Measurements from ENCODE around the gene STIM2.

Gene STIM2

GRCh38 chr4:26952891-26953290 lies 92.2 kb downstream of the STIM2 start:
- DNase-seq = no peak

GRCh38 chr4:26953366-26953765 lies 92.7 kb downstream of the STIM2 start:
- Histone ChIP-seq H3K36me3 (replicated peaks) (no peaks in the 10 kb centered on the region), H3K4me3 (ENCODE audit: low read depth, low read length) (no peak overlapping the region), H3K27ac (no peak overlapping the region), H3K27me3 (replicated peaks) (no peaks in the 10 kb centered on the region)
- TF ChIP-seq, protein P1, sequence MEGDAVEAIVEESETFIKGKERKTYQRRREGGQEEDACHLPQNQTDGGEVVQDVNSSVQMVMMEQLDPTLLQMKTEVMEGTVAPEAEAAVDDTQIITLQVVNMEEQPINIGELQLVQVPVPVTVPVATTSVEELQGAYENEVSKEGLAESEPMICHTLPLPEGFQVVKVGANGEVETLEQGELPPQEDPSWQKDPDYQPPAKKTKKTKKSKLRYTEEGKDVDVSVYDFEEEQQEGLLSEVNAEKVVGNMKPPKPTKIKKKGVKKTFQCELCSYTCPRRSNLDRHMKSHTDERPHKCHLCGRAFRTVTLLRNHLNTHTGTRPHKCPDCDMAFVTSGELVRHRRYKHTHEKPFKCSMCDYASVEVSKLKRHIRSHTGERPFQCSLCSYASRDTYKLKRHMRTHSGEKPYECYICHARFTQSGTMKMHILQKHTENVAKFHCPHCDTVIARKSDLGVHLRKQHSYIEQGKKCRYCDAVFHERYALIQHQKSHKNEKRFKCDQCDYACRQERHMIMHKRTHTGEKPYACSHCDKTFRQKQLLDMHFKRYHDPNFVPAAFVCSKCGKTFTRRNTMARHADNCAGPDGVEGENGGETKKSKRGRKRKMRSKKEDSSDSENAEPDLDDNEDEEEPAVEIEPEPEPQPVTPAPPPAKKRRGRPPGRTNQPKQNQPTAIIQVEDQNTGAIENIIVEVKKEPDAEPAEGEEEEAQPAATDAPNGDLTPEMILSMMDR (IDR thresholded peaks at IDR 0.05; ENCODE audit: low read depth, low read length, missing control alignments) = no peak
- in situ Hi-C loops (cut with HindIII; ENCODE audit: low pct_ligation_motif_present, low sequenced_read_pairs) = no loop called here
- DNase-seq = no peak

More at GRCh38 chr4:26952891-26953290, 92.2 kb downstream of the STIM2 start:
- no peaks in the 10 kb centered on the region for H3K36me3 ChIP-seq (replicated peaks)
- TF ChIP-seq, protein P1 (IDR thresholded peaks at IDR 0.05; ENCODE audit: low read depth, low read length, missing control alignments) = no peak
- no peak overlapping the region for H3K4me3 ChIP-seq (ENCODE audit: low read depth, low read length)
- H3K27ac ChIP-seq = no peak overlapping the region
- no peaks in the 10 kb centered on the region for H3K27me3 ChIP-seq (replicated peaks)
- in situ Hi-C loops (cut with HindIII; ENCODE audit: low pct_ligation_motif_present, low sequenced_read_pairs) = no loop called here

DNA sequence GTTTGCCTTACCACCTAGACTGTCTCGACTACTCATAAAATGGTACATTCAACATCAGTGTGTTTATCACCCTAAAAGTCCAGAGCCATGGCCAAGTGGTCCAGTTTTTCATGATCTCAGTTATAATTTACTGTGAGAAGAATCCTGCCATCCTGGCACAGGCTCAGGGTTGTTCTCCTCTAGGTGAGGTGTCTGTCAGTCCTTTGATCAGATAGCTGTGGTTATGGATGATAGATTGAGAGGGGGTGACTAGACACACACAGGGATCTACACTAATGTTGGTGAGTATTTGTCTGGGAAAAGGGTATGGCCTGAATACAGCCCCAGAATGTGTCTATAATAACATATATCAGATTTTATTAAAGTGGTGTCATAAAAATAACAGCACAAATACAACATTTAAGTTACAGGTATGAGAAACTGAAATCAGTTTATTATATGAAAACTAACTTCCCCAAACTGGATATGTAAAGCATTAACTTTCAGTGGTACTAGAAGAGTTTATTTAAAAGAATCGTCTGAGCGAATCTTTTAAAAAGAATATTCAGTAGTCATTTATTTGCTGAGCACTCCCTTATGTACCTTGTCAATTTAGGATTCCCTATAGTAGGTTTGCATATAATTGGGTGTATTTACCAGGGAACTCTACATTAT lies 93.3 kb downstream of the STIM2 start:
- Histone ChIP-seq H3K4me3 (ENCODE audit: low read depth, low read length) (no peak overlapping the region), H3K27ac (no peak overlapping the region), H3K27me3 (replicated peaks) (no peaks in the 10 kb centered on the region), H3K36me3 (replicated peaks) (no peaks in the 10 kb centered on the region)
- in situ Hi-C loops (cut with HindIII; ENCODE audit: low pct_ligation_motif_present, low sequenced_read_pairs) = no loop called here
- no peak for DNase-seq
- TF ChIP-seq, protein P1 (IDR thresholded peaks at IDR 0.05; ENCODE audit: low read depth, low read length, missing control alignments) = no peak

- DNase-seq = no peak
These were observed 94.6 kb downstream of the STIM2 start for GRCh38 chr4:26955241-26955640.

DNA sequence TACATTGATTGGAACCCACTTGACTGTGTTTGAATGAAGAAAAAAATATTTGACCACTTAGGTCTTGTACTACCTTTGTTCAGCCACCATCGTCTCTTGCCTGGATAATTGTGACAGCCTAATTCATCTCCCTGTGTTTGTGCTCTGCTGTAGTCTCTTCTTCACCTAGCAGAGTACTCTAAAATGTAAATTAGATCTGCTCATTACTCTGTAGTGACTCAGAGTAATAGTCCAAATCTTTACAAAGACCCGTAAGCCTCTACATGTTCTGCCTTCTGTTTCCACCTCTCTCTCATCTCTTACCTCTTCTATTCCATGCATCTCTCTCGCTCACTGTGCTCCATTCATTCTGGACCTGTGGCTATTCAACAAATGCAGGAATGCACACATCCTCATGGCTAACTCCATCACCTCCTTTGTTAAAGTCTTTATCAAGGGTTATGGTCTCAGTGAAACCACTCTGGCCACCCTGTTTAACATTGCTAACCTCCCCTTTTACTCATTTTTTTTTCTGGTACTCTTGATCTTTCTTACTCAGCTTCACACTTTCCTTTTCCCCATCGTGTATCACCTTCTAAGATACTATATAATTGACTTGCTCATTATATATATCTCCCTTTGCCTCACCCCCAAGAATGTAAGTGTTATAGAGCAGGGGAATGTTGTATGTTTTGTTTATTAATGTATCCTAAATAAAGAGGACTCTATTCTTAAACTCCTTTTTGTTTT lies 98.4 kb downstream of the STIM2 start:
- H3K27me3 ChIP-seq (replicated peaks) = no peaks in the 10 kb centered on the region

More at GRCh38 chr4:26955241-26955640, 94.6 kb downstream of the STIM2 start:
- Histone ChIP-seq H3K36me3 (replicated peaks) (no peaks in the 10 kb centered on the region), H3K27me3 (replicated peaks) (no peaks in the 10 kb centered on the region), H3K4me3 (ENCODE audit: low read depth, low read length) (no peak overlapping the region), H3K27ac (no peak overlapping the region)
- TF ChIP-seq, protein P1 (IDR thresholded peaks at IDR 0.05; ENCODE audit: low read depth, low read length, missing control alignments) = no peak
- in situ Hi-C loops (cut with HindIII; ENCODE audit: low pct_ligation_motif_present, low sequenced_read_pairs) = no loop called here

More for the DNA sequence above, 98.4 kb downstream of the STIM2 start:
- Histone ChIP-seq H3K27ac (no peak overlapping the region), H3K36me3 (replicated peaks) (no peaks in the 10 kb centered on the region), H3K4me3 (ENCODE audit: low read depth, low read length) (no peak overlapping the region)
- DNase-seq = no peak
- in situ Hi-C loops (cut with HindIII; ENCODE audit: low pct_ligation_motif_present, low sequenced_read_pairs) = no loop called here
- TF ChIP-seq, protein P1 (IDR thresholded peaks at IDR 0.05; ENCODE audit: low read depth, low read length, missing control alignments) = no peak
